CD4-positive, alpha-beta T cell (primary cell): ENCODE data around the gene GPX2. TPM values are rescaled to one million over a fixed set of nuclear protein-coding genes. Genes with fewer than 3 reads are reported as not detected.

Experiments used
- ATAC-seq: fragments of 200-7000 bp; cut with Tn5 transposase; one replicate; pipeline ENCODE4 v1.10.0; 2022; ENCODE audit warnings: mild to moderate bottlenecking; ENCODE audit not compliant: poor library complexity
- CTCF ChIA-PET: fragments of 350-600 bp; sonication (Branson Sonifier 250); formaldehyde crosslinking; loops from one replicate; lab custom pipeline; 2021; ENCODE audit warnings: antibody characterized with exemption, inconsistent platforms; lab: Charles Lee
- POLR2A ChIA-PET: fragments of 350-600 bp; sonication (Branson Sonifier 250); formaldehyde crosslinking; loops from one replicate; lab custom pipeline; 2021; ENCODE audit warnings: antibody characterized with exemption, inconsistent platforms; lab: Charles Lee
- DNase-seq, 14 experiments: peaks; one replicate each; pipeline ENCODE4 v3.0.0-alpha.2; 2013 to 2020; ENCODE audit warnings: mixed read lengths in 2 of 14
- H3K27ac ChIP-seq, 2 donors: one replicate each; pipeline versions ENCODE4 v1.5.1 to v1.7.0; 2013; ENCODE audit warnings: low read length in 2 of 2, low read depth in 1 of 2, mild to moderate bottlenecking in 1 of 2
- H3K27me3 ChIP-seq, 2 experiments: 1 replicate in 1 of 2; 2 replicates in 1 of 2; pipeline versions ENCODE4 v1.6.1 to v1.7.0; 2013; ENCODE audit warnings: low read length in 2 of 2, control low read depth in 1 of 2, mild to moderate bottlenecking in 1 of 2, moderate library complexity in 1 of 2; ENCODE audit not compliant: insufficient read depth in 2 of 2, control insufficient read depth in 1 of 2
- H3K36me3 ChIP-seq: one replicate; pipeline ENCODE4 v1.6.1; 2013; ENCODE audit warnings: low read length, control low read depth; ENCODE audit not compliant: insufficient read depth
- H3K4me1 ChIP-seq: one replicate; pipeline ENCODE4 v1.6.1; 2013; ENCODE audit warnings: low read length, control low read depth; ENCODE audit not compliant: insufficient read depth
- H3K4me3 ChIP-seq: one replicate; pipeline ENCODE4 v1.5.1; 2013; ENCODE audit warnings: mild to moderate bottlenecking, low read length, moderate library complexity
- H3K9me3 ChIP-seq, 2 experiments: 1 replicate in 1 of 2; 2 replicates in 1 of 2; pipeline versions ENCODE4 v1.6.1 to v1.7.0; 2013; ENCODE audit warnings: low read length in 2 of 2, mild to moderate bottlenecking in 2 of 2, control low read depth in 1 of 2, moderate library complexity in 1 of 2; ENCODE audit not compliant: control insufficient read depth in 1 of 2, insufficient read depth in 1 of 2
- H3K27ac Mint-ChIP-seq: one replicate; pipeline ENCODE4 v1.8.0; 2020; ENCODE audit warnings: mixed read lengths
- H3K27me3 Mint-ChIP-seq: one replicate; pipeline ENCODE4 v1.8.0; 2021; ENCODE audit warnings: mixed read lengths
- H3K36me3 Mint-ChIP-seq: one replicate; pipeline ENCODE4 v1.8.0; 2021; ENCODE audit warnings: low read depth, mixed read lengths
- H3K4me1 Mint-ChIP-seq: one replicate; pipeline ENCODE4 v1.8.0; 2021; ENCODE audit warnings: low read depth, mixed read lengths
- H3K4me3 Mint-ChIP-seq: one replicate; pipeline ENCODE4 v1.8.0; 2020; ENCODE audit warnings: mild to moderate bottlenecking, mixed read lengths
- H3K9me3 Mint-ChIP-seq: one replicate; pipeline ENCODE4 v1.8.0; 2020; ENCODE audit warnings: mixed read lengths
- intact Hi-C, 2 experiments: fragments of 100-400 bp; cut with DNase I in 1 of 2; cut with micrococcal nuclease in 1 of 2; formaldehyde crosslinking; loops; one replicate each; pipeline versions ENCODE4 v1.15.1 to v1.9.0; 2023 to 2025; cut with DNase I, micrococcal nuclease
- total RNA-seq, 174 experiments: library from RNA in 2 of 174; stranded (reverse) in 2 of 174; gene quantifications; one replicate each; pipeline ENCODE4 v1.2.3 and lab custom pipeline; 2021 to 2026
- TF ChIP-seq, protein P1 (sequence below): fragments of 200-600 bp; IDR thresholded peaks from one replicate; pipeline ENCODE4 v1.8.0; 2022; ENCODE audit warnings: antibody characterized with exemption, mild to moderate bottlenecking

GPX2 gene
- total RNA-seq, 2 experiments from 2014 or later = not detected

GRCh38 chr14:64899958-64900357 is 42.6 kb downstream of the GPX2 start:
- Mint-ChIP-seq H3K36me3 (no peaks in the 10 kb centered on the region), H3K4me3 (no peak overlapping the region), H3K27ac (no peak overlapping the region), H3K4me1 (no peaks in the 10 kb centered on the region), H3K9me3 (no peaks in the 10 kb centered on the region), H3K27me3 (peaks cover 5% of the 10 kb centered on the region)
- Histone ChIP-seq H3K4me3 (no peak overlapping the region), H3K27me3 (no peaks in the 10 kb centered on the region), H3K9me3 (no peaks in the 10 kb centered on the region), H3K27ac (no peak overlapping the region), H3K36me3 (no peaks in the 10 kb centered on the region), H3K4me1 (no peaks in the 10 kb centered on the region)
- ChIA-PET POLR2A (interaction anchor here (1.7 kb wide), 1 partner anchor 8 kb away, joined by 6 read pairs; no protein-coding TSS in a partner anchor), CTCF (interaction anchor here (1.3 kb wide), 1 partner anchor 8 kb away, joined by 3 read pairs; no protein-coding TSS in a partner anchor)
- no peak for DNase-seq
- ATAC-seq = no peak
- intact Hi-C loops = no loop called here
- TF ChIP-seq, protein P1, sequence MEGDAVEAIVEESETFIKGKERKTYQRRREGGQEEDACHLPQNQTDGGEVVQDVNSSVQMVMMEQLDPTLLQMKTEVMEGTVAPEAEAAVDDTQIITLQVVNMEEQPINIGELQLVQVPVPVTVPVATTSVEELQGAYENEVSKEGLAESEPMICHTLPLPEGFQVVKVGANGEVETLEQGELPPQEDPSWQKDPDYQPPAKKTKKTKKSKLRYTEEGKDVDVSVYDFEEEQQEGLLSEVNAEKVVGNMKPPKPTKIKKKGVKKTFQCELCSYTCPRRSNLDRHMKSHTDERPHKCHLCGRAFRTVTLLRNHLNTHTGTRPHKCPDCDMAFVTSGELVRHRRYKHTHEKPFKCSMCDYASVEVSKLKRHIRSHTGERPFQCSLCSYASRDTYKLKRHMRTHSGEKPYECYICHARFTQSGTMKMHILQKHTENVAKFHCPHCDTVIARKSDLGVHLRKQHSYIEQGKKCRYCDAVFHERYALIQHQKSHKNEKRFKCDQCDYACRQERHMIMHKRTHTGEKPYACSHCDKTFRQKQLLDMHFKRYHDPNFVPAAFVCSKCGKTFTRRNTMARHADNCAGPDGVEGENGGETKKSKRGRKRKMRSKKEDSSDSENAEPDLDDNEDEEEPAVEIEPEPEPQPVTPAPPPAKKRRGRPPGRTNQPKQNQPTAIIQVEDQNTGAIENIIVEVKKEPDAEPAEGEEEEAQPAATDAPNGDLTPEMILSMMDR = no peak

- intact Hi-C loops = loop anchor here (5.0 kb wide), 4 partner anchors 70 to 550 kb away; no protein-coding TSS in a partner anchor
- Histone ChIP-seq H3K4me3 (no peak overlapping the region), H3K27ac (no peak overlapping the region), H3K36me3 (no peaks in the 10 kb centered on the region), H3K4me1 (no peaks in the 10 kb centered on the region), H3K27me3 (peaks cover 0 to 4% of the 10 kb centered on the region in 2 experiments), H3K9me3 (no peaks in the 10 kb centered on the region)
- peak in 8 of 14 experiments; percentile 11 to 81 (median 37) for DNase-seq
- peak; percentile 97 for ATAC-seq
- ChIA-PET POLR2A (interaction anchor here (1.0 to 2.9 kb wide), 6 partner anchors 8 to 95 kb away, joined by 3 to 14 read pairs (median 8); partner anchors contain the start of genes CHURC1, FNTB and SPTB), CTCF (interaction anchor here (0.6 to 4.7 kb wide), 28 partner anchors 9 to 548 kb away, joined by 3 to 37 read pairs (median 4); partner anchors contain the start of genes CHURC1, FNTB, PLEKHG3 and SPTB)
- Mint-ChIP-seq H3K36me3 (no peaks in the 10 kb centered on the region), H3K4me1 (peaks cover 5% of the 10 kb centered on the region), H3K27ac (no peak overlapping the region), H3K9me3 (no peaks in the 10 kb centered on the region), H3K4me3 (no peak overlapping the region), H3K27me3 (peaks cover 13% of the 10 kb centered on the region)
- TF ChIP-seq, protein P1 = peak; percentile 72
Measured at GRCh38 chr14:64891839-64892375, 50.6 kb downstream of the GPX2 start.

GRCh38 chr14:64891173-64891838 is 51.2 kb downstream of the GPX2 start:
- Mint-ChIP-seq H3K36me3 (no peaks in the 10 kb centered on the region), H3K9me3 (no peaks in the 10 kb centered on the region), H3K4me3 (no peak overlapping the region), H3K27me3 (peaks cover 16% of the 10 kb centered on the region), H3K4me1 (peaks cover 5% of the 10 kb centered on the region), H3K27ac (no peak overlapping the region)
- ChIA-PET CTCF (interaction anchor here (0.7 to 4.7 kb wide), 25 partner anchors 9 to 461 kb away, joined by 3 to 37 read pairs (median 4); partner anchors contain the start of genes CHURC1, FNTB, PLEKHG3 and SPTB), POLR2A (interaction anchor here (1.0 to 2.9 kb wide), 6 partner anchors 9 to 95 kb away, joined by 3 to 14 read pairs (median 8); partner anchors contain the start of genes CHURC1, FNTB and SPTB)
- no peaks in the 10 kb centered on the region for H3K36me3 ChIP-seq
- no peaks in the 10 kb centered on the region for H3K4me1 ChIP-seq
- peaks cover 0 to 4% of the 10 kb centered on the region in 2 experiments for H3K27me3 ChIP-seq
- TF ChIP-seq, protein P1 = no peak
- no peak overlapping the region for H3K27ac ChIP-seq
- no peak for ATAC-seq
- no peak for DNase-seq
- H3K9me3 ChIP-seq = no peaks in the 10 kb centered on the region
- intact Hi-C loops = loop anchor here (5.0 kb wide), 4 partner anchors 69 to 549 kb away; no protein-coding TSS in a partner anchor
- H3K4me3 ChIP-seq = no peak overlapping the region
